Measurements from ENCODE around the gene PIGK. TPM values are rescaled to one million over a fixed set of nuclear protein-coding genes. Genes with fewer than 3 reads are reported as not detected.
"Not testable (repeated sequence)": the region's sequence is repeated elsewhere in the genome, so short reads cannot be mapped to it uniquely, and the experiment has no call there.

PIGK gene
- total RNA-seq, 2 donors from 2014 or later: 15.6 to 16.6 TPM

DNA sequence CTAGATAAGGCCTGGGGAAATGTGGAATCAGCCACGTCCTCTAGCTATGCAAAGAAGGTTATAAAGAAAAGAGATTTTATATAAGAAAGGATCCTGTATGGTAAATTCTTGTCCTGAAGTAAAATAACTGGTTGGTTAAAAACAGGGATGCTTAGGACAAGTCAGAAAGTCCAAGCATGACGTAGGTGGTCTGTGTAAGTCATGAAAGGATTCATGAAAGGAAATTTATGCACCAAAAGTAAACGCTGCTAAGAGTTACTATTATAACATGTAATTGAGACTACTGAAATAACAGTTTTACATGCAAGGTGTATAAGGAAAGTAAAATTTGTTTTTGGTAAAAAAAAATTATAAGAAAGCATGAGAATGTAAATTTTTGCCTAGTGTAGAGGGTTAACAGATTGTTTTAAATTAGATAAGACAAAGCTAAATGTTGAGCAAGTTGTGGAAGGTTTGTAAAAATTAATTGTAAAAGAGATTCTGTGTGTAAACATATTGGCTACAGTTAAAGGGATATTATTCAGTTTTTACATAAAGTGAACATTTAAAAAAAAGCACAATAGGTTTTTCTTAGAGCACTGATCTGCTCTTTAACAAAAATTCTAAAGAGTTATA is 43.9 kb downstream of the PIGK start:
- H3K9me3 ChIP-seq (ENCODE audit: control insufficient read depth, low read length, poor library complexity, severe bottlenecking): no peaks in the 10 kb centered on the region
- ATAC-seq (no peak), DNase-seq (no peak)
- Mint-ChIP-seq H3K4me1 (peaks cover under 1% of the 10 kb centered on the region), H3K36me3 (ENCODE audit: low read depth) (peaks cover 8% of the 10 kb centered on the region), H3K27ac (no peak overlapping the region), H3K27me3 (no peaks in the 10 kb centered on the region), H3K4me3 (no peak overlapping the region)

DNA sequence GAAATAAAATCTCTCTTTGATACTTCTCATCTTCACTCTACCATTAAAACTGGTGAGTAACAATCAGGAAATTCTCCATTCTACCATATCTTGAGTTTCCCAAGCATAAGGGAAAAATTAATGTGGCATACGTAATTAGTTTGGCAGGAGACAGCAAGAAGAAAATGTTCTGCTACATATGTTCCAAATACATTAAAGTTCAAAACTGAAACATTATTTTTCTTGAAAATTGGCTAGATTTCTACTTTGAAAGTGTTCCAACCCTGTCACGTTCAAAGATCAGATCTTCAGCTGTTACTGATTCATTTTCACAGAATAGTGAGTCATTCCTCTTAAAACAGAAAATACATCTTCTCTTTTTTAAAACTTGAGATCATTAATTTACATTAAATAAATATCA is 48.5 kb downstream of the PIGK start:
- ATAC-seq: no peak
- Mint-ChIP-seq H3K36me3 (ENCODE audit: low read depth) (peaks cover 2% of the 10 kb centered on the region), H3K27ac (no peak overlapping the region), H3K4me3 (no peak overlapping the region), H3K4me1 (peaks cover 6% of the 10 kb centered on the region), H3K27me3 (no peaks in the 10 kb centered on the region)
- no peaks in the 10 kb centered on the region for H3K9me3 ChIP-seq (ENCODE audit: control insufficient read depth, low read length, poor library complexity, severe bottlenecking)
- DNase-seq: no peak

DNA sequence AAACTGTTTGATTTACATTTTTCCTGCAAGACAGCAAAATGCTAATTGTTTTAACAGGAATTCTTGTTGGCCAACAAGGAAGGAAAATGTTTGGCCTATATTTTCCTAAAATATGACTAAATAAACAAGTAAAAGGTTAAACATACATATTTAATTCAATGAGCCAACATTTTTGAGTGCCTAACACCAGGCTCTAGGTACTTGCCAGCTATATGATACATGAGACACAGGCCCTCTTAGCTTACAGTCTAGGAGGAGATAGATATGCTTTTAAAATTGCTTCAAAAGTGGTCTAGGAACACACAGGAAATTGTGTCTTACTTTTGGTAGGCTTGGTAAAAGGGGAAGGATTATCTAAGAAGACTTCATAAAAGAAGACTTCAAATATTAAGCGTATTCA is 50.9 kb downstream of the PIGK start:
- no peaks in the 10 kb centered on the region for H3K9me3 ChIP-seq (ENCODE audit: control insufficient read depth, low read length, poor library complexity, severe bottlenecking)
- peaks cover 4% of the 10 kb centered on the region for H3K36me3 Mint-ChIP-seq (ENCODE audit: low read depth)
- peaks cover 6% of the 10 kb centered on the region for H3K4me1 Mint-ChIP-seq
- DNase-seq: no peak
- H3K27ac Mint-ChIP-seq: no peak overlapping the region
- no peak for ATAC-seq
- H3K4me3 Mint-ChIP-seq: no peak overlapping the region
- no peaks in the 10 kb centered on the region for H3K27me3 Mint-ChIP-seq

DNA sequence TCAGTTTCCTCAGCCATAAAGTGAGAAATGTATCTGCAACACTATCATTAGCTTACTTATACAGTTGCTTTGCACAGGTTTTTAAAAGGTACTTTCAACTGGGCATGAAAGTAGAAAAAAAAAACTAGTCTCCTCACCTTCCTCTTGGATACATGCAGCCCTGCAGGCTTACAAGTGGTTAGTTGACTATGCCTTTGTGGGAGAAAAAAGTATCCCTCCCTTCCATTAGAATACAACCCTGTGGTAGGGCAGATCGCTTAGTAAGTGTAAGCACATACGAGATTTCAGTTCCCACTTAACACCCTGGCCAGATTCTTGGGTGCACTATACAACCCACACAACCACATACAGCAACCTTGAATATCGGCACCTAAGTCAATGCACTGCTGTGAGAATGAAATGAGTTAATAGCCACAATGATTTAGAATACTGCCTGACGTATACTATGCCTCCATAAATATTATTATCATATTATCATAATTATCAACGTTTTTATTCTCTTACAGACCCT is 54.7 kb downstream of the PIGK start:
- H3K4me1 Mint-ChIP-seq: no peaks in the 10 kb centered on the region
- H3K4me3 Mint-ChIP-seq: no peak overlapping the region
- H3K36me3 Mint-ChIP-seq (ENCODE audit: low read depth): peaks cover 7% of the 10 kb centered on the region
- no peak overlapping the region for H3K27ac Mint-ChIP-seq
- H3K27me3 Mint-ChIP-seq: no peaks in the 10 kb centered on the region
- DNase-seq (no peak), ATAC-seq (no peak)
- H3K9me3 ChIP-seq (ENCODE audit: control insufficient read depth, low read length, poor library complexity, severe bottlenecking): no peaks in the 10 kb centered on the region

DNA sequence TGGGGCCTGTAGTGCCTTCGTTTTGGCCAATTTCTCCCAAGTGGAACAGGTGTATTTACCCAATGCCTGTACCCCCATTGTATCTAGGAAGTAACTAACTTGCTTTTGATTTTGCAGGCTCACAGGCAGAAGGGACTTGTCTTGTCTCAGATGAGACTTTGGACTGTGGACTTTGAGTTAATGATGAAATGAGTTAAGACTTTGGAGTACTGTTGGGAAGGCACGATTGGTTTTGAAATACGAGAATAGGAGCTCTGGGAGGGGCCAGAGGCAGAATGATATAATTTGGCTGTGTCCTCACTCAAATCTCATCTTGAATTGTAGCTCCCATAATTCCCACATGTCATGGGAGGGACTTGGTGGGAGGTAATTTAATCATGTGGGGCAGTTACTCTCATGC is 59.5 kb downstream of the PIGK start:
- not testable (repeated sequence) for H3K4me3 Mint-ChIP-seq; H3K4me1 Mint-ChIP-seq; H3K36me3 Mint-ChIP-seq (ENCODE audit: low read depth); H3K9me3 ChIP-seq (ENCODE audit: control insufficient read depth, low read length, poor library complexity, severe bottlenecking); H3K27ac Mint-ChIP-seq; DNase-seq; ATAC-seq; H3K27me3 Mint-ChIP-seq

DNA sequence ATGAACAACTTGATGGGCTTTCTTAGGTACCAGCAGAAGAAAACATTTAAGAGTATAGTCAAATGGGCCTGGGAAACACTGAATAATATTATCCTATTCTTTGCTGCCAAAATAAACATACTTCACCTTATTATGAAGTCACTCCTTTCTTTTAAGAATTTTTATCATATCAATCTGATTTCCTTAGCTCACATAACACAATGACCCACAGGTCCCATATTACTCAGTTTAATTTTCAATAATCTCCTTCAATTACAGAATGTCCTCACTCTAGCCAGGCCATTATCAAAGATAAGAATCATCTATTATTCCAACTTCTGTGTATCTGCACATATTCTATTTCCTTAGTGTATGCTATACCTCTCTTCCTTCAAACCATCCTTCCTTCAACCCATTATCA is 63.0 kb downstream of the PIGK start:
- no peak for DNase-seq
- Mint-ChIP-seq H3K27ac (no peak overlapping the region), H3K36me3 (ENCODE audit: low read depth) (peaks cover 6% of the 10 kb centered on the region), H3K4me3 (no peak overlapping the region), H3K4me1 (peaks cover under 1% of the 10 kb centered on the region), H3K27me3 (no peaks in the 10 kb centered on the region)
- no peaks in the 10 kb centered on the region for H3K9me3 ChIP-seq (ENCODE audit: control insufficient read depth, low read length, poor library complexity, severe bottlenecking)
- ATAC-seq: no peak

DNA sequence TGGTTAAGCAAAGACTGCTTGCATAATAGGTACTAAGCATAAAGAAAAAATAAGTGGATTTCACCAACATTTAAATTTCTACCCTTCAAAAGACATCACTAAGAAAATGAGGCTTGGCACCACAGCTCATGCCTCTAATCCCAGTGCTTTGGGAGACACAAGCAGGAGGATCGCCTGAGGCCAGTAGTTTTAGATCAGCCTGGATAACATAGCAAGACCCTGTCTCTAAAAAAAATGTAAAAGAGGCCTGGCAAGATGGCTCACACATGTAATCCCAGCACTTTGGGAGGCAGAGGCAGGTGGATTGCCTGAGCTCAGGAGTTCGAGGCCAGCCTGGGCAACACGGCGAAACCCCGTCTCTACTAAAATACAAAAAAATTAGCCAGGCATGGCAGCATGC is 73.0 kb downstream of the PIGK start:
- DNase-seq (no peak), ATAC-seq (no peak)
- H3K36me3 Mint-ChIP-seq (ENCODE audit: low read depth): peaks cover 5% of the 10 kb centered on the region
- no peaks in the 10 kb centered on the region for H3K9me3 ChIP-seq (ENCODE audit: control insufficient read depth, low read length, poor library complexity, severe bottlenecking)
- no peak overlapping the region for H3K4me3 Mint-ChIP-seq
- no peaks in the 10 kb centered on the region for H3K27me3 Mint-ChIP-seq
- H3K4me1 Mint-ChIP-seq: peaks cover 22% of the 10 kb centered on the region
- no peak overlapping the region for H3K27ac Mint-ChIP-seq

DNA sequence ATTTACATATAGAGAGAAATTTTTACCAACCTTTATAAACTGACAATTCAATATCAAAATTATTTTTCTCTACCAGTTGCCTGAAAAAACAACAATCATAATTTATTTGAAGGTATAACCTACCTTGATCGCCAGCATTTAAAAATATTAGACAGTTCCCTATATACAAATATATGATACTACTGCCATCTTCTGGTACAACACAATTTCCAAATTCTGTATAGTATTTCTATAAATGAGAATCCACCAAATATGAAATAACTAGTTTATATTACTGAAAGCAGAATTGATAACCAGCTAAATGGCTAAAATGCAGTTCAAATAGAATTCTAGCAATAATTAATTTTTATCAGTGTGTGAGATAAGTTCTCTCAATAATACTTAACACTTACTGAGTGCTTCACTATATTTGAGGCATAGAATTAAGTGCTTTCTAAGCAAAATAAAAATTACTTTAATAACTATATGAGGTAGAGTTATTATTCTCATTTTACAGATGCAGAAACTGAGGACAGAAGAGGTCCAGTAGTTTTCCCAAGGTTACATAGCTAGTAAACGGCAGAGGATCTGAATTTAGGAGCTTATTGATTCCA is 75.6 kb downstream of the PIGK start:
- no peak for DNase-seq
- H3K36me3 Mint-ChIP-seq (ENCODE audit: low read depth): peaks cover 3% of the 10 kb centered on the region
- H3K4me1 Mint-ChIP-seq: peaks cover 4% of the 10 kb centered on the region
- no peak for ATAC-seq
- H3K27me3 Mint-ChIP-seq: no peaks in the 10 kb centered on the region
- H3K27ac Mint-ChIP-seq: no peak overlapping the region
- no peak overlapping the region for H3K4me3 Mint-ChIP-seq
- H3K9me3 ChIP-seq (ENCODE audit: control insufficient read depth, low read length, poor library complexity, severe bottlenecking): no peaks in the 10 kb centered on the region

DNA sequence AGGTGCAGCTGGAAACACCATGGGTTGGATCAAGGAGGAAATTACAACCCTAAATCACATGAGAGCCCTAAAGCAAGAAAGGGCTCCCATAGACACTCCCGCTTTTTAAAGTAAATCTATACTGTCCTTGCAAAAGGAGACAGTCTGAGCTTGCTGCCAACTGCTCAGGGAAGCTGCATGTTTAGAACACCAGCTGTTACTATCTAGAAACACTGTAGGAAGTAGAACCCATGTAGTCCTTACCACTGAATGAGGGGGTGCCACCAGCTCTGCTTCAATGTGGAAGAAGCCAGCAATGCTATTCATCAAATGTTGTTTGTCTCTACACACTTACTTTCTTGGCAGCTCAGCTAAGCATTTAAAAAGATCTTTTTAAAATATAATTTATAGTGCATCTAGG is 79.8 kb downstream of the PIGK start:
- no peaks in the 10 kb centered on the region for H3K27me3 Mint-ChIP-seq
- no peaks in the 10 kb centered on the region for H3K36me3 Mint-ChIP-seq (ENCODE audit: low read depth)
- H3K27ac Mint-ChIP-seq: no peak overlapping the region
- H3K9me3 ChIP-seq (ENCODE audit: control insufficient read depth, low read length, poor library complexity, severe bottlenecking): no peaks in the 10 kb centered on the region
- H3K4me3 Mint-ChIP-seq: no peak overlapping the region
- DNase-seq (no peak), ATAC-seq (no peak)
- H3K4me1 Mint-ChIP-seq: no peaks in the 10 kb centered on the region

DNA sequence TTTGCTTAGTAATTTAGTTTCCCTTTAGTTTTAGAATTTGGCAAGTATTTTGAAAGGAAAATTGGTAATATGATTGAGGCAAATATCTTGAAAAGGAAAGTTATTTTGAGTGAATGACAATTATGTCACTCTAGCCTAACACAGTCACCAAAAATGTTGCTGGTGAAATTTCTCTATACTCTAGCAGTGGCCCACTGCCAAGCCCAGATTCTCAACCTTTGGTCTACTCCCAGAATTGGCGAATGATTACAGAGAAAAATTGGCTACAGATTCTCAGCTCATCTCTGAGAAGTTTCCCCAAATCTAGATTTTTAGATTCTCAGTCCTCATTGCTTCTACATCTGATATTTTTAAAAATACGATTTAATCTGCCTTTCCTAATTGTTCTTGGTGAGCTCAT is 84.9 kb downstream of the PIGK start:
- no peaks in the 10 kb centered on the region for H3K36me3 Mint-ChIP-seq (ENCODE audit: low read depth)
- no peaks in the 10 kb centered on the region for H3K27me3 Mint-ChIP-seq
- no peak for ATAC-seq
- H3K9me3 ChIP-seq (ENCODE audit: control insufficient read depth, low read length, poor library complexity, severe bottlenecking): no peaks in the 10 kb centered on the region
- peaks cover 2% of the 10 kb centered on the region for H3K4me1 Mint-ChIP-seq
- no peak for DNase-seq
- no peak overlapping the region for H3K27ac Mint-ChIP-seq
- H3K4me3 Mint-ChIP-seq: no peak overlapping the region

DNA sequence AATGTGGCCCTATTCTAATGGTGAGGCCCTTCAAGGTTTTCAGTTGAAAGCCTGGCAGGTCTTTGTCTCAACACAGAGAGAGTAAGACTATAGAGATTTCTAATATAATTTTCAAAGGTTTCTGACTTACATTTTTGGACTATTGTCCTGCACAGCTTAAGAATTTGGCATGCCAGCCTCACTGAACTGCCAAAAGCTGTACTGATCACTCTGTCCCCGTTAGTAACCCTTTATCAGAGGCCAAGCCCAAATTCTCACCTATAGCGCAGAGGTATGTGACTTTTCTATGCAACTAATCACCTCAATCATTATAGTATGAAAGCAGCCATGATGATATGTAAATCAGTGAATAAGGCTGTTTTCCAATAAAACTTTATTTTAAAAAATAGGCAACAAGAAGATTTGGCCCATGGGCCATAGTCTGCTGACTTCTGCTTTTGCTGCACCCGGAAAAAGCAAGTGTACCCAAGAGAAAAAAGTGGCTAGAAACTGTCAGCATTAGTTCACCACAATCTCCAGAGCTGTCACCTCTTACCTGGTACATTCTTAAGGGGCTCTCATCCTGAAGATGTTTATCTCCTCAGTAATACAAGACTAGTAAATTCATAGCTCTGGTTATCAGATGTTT is 85.4 kb downstream of the PIGK start:
- DNase-seq (no peak), ATAC-seq (no peak)
- Mint-ChIP-seq H3K4me1 (peaks cover 2% of the 10 kb centered on the region), H3K27me3 (no peaks in the 10 kb centered on the region), H3K36me3 (ENCODE audit: low read depth) (no peaks in the 10 kb centered on the region), H3K4me3 (no peak overlapping the region), H3K27ac (peak overlapping the region; percentile 74)
- H3K9me3 ChIP-seq (ENCODE audit: control insufficient read depth, low read length, poor library complexity, severe bottlenecking): no peaks in the 10 kb centered on the region

DNA sequence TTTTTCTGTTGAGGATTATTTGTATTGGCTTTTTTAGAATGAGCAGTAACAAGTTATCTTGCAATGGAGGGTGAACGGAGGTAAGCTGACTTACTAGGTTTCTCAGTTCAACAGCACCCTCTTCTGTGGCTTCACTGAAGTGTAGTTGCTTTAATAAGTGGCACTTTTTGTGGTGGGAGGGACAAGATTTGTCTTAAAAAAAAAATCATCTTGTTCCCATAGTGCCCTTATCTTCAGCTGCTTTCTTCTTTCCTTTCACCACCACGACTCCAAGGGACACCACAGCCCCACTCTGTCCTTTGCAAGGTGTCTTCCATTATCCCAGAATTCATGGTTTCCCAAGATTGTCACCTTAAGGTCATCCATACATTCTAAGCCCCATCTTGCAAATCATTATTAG is 92.9 kb downstream of the PIGK start:
- Mint-ChIP-seq H3K4me3 (no peak overlapping the region), H3K27ac (no peak overlapping the region), H3K27me3 (no peaks in the 10 kb centered on the region), H3K36me3 (ENCODE audit: low read depth) (peaks cover 7% of the 10 kb centered on the region), H3K4me1 (no peaks in the 10 kb centered on the region)
- DNase-seq: no peak
- no peaks in the 10 kb centered on the region for H3K9me3 ChIP-seq (ENCODE audit: control insufficient read depth, low read length, poor library complexity, severe bottlenecking)
- no peak for ATAC-seq

DNA sequence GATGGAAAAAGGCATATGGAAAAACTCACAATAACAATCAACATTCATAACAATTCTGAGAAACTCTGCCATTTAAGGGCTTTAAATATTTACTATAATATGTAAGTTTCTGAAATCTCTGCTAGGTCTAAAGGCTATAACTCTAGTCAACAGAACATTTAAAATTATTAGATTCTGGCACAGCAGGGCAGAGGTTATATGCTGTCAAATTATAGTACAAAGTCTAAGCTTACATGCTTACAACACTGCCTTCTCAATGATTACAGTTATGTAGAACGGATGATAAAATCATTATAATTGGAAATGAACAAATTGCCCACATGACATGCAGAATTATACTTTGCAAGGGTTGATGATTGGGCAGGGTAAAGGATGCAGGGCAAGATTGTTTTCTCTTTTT is 97.7 kb downstream of the PIGK start:
- H3K36me3 Mint-ChIP-seq (ENCODE audit: low read depth): peaks cover 20% of the 10 kb centered on the region
- no peak for DNase-seq
- ATAC-seq: no peak
- H3K4me1 Mint-ChIP-seq: no peaks in the 10 kb centered on the region
- no peak overlapping the region for H3K27ac Mint-ChIP-seq
- H3K9me3 ChIP-seq (ENCODE audit: control insufficient read depth, low read length, poor library complexity, severe bottlenecking): no peaks in the 10 kb centered on the region
- no peaks in the 10 kb centered on the region for H3K27me3 Mint-ChIP-seq
- H3K4me3 Mint-ChIP-seq: no peak overlapping the region

DNA sequence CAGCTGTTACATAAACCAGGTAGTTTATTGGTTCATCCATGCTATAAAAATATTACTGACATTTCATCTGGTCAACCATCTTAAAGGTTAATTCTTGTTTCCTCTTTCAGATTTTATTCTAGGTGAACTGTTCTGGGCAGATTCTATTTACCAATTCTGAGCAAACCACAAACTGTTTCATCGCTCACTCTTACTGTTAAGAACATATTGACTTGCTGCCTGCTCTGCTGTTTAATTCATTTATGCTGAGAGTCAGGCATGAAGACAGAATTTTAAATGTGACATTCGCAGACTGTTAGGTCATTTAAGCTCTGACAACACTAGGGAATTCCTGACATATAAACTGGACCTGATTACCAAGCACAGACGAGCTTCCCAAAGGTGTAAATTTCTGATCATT is 98.3 kb downstream of the PIGK start:
- H3K36me3 Mint-ChIP-seq (ENCODE audit: low read depth): peaks cover 16% of the 10 kb centered on the region
- ATAC-seq: no peak
- no peak overlapping the region for H3K4me3 Mint-ChIP-seq

More for the DNA sequence above, 98.3 kb downstream of the PIGK start:
- no peaks in the 10 kb centered on the region for H3K27me3 Mint-ChIP-seq
- no peaks in the 10 kb centered on the region for H3K9me3 ChIP-seq (ENCODE audit: control insufficient read depth, low read length, poor library complexity, severe bottlenecking)
- DNase-seq: no peak
- H3K27ac Mint-ChIP-seq: no peak overlapping the region
- H3K4me1 Mint-ChIP-seq: no peaks in the 10 kb centered on the region
